Measurements from ENCODE around the gene ERVK3-1.

Gene ERVK3-1

DNA sequence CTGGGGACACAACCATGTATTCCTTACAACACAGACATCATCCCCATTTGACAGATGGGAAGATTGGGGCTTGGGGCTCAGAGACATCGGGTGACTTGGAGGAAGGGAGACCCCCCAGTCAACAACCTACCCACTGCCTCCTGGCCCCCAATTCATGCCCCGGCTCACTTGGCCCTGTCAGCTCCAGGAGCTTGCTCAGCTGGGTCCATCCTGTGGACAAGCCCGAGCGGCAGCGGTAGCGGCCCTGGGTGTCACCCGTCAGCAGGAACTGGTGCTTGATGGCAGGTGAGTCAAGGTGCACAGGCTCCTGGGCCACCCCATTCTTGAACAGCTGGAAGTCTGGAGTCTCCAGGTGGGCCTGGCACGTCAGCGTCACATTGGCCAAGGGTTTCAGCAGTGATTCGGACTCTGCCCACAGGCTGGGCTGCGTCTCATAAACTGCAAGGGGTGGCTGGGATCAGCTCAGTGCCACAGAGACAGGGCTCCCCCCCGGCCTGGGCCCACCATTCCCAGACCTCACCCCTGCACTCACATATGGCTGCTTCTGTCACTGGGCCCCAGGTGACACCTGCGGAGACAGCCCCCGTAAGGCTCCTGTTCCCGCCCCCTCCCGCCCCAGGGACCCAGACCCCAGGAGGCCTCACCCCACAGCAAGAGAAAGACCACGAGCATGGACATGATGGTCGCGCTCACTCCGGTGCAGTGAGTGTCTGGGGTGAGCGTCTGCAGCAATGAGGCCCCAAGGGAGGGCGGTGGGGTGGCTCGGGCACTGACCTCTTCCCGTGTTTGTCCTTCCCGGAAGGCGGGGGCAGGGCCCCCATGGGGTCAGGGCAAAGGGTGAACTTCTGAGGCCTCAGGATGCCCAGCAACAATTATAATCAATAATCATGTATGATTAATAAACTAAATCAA, 47.8 kb downstream of the ERVK3-1 start, which contains the start of gene A1BG:
Gene A1BG, minus strand, starts transcription at position 733 of the 912 bp plus-strand sequence. Its CDS starts 55 bp downstream, at position 678.
- TF ChIP-seq, protein P1, sequence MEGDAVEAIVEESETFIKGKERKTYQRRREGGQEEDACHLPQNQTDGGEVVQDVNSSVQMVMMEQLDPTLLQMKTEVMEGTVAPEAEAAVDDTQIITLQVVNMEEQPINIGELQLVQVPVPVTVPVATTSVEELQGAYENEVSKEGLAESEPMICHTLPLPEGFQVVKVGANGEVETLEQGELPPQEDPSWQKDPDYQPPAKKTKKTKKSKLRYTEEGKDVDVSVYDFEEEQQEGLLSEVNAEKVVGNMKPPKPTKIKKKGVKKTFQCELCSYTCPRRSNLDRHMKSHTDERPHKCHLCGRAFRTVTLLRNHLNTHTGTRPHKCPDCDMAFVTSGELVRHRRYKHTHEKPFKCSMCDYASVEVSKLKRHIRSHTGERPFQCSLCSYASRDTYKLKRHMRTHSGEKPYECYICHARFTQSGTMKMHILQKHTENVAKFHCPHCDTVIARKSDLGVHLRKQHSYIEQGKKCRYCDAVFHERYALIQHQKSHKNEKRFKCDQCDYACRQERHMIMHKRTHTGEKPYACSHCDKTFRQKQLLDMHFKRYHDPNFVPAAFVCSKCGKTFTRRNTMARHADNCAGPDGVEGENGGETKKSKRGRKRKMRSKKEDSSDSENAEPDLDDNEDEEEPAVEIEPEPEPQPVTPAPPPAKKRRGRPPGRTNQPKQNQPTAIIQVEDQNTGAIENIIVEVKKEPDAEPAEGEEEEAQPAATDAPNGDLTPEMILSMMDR (conservative IDR thresholded peaks at IDR 0.05; ENCODE audit: low read depth): no peak
- H3K27ac ChIP-seq: no peak within 1 kb of the TSS
- ChIA-PET CTCF (no interaction called here), POLR2A (ENCODE audit: low non-redundant PET) (interaction anchor here (0.6 kb wide), 1 partner anchor 10 kb away, joined by 4 read pairs; no protein-coding TSS in a partner anchor)
- no peak for DNase-seq (ENCODE audit: low spot score)

- no peak for DNase-seq (ENCODE audit: low spot score)
- ChIA-PET POLR2A (ENCODE audit: low non-redundant PET) (no interaction called here), CTCF (interaction anchor here (0.6 kb wide), 1 partner anchor 345 kb away, joined by 3 read pairs; no protein-coding TSS in a partner anchor)
- H3K27ac ChIP-seq: no peak overlapping the region
- TF ChIP-seq, protein P1 (conservative IDR thresholded peaks at IDR 0.05; ENCODE audit: low read depth): no peak
Measured at GRCh38 chr19:58353717-58354477, 48.7 kb downstream of the ERVK3-1 start.

- no peak for DNase-seq (ENCODE audit: low spot score)
- no peak overlapping the region; the same call in 1 of the 2 replicates for H3K27ac ChIP-seq
- TF ChIP-seq, protein P1 (conservative IDR thresholded peaks at IDR 0.05; ENCODE audit: low read depth): no peak
- ChIA-PET POLR2A (ENCODE audit: low non-redundant PET) (no interaction called here), CTCF (no interaction called here)
Measured at GRCh38 chr19:58354478-58355030, 49.4 kb downstream of the ERVK3-1 start.

DNA sequence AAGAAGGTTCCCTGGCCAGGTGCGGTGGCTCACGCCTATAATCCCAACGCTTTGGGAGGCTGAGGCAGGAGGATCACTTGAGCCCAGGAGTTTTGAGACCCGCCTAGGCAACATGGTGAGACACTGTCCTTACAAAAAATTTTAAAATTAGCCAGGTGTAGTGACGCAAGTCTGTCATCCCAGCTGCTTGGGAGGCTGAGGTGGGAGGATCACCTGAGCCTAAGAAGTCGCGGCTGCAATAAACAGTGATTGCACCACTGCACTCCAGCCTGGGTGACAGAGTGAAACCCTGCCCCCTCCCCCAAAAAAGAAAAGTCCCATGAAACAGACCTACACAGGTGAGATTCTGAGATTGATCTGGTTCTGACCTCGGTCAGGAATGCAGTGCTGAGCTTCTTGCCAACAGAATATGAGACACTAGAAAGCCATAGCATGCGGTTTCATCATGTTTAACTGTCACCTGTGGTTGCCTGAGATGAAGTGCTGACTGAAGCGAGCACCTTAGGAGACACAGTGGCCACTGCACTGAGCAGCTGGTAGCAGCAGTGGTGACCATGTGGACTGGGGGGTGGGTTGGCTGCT, 50.1 kb downstream of the ERVK3-1 start:
- ChIA-PET CTCF (no interaction called here), POLR2A (ENCODE audit: low non-redundant PET) (interaction anchor here (0.6 kb wide), 1 partner anchor 165 kb away, joined by 3 read pairs; no protein-coding TSS in a partner anchor)
- TF ChIP-seq, protein P1 (conservative IDR thresholded peaks at IDR 0.05; ENCODE audit: low read depth): no peak
- H3K27ac ChIP-seq: no peak overlapping the region
- DNase-seq (ENCODE audit: low spot score): no peak

DNA sequence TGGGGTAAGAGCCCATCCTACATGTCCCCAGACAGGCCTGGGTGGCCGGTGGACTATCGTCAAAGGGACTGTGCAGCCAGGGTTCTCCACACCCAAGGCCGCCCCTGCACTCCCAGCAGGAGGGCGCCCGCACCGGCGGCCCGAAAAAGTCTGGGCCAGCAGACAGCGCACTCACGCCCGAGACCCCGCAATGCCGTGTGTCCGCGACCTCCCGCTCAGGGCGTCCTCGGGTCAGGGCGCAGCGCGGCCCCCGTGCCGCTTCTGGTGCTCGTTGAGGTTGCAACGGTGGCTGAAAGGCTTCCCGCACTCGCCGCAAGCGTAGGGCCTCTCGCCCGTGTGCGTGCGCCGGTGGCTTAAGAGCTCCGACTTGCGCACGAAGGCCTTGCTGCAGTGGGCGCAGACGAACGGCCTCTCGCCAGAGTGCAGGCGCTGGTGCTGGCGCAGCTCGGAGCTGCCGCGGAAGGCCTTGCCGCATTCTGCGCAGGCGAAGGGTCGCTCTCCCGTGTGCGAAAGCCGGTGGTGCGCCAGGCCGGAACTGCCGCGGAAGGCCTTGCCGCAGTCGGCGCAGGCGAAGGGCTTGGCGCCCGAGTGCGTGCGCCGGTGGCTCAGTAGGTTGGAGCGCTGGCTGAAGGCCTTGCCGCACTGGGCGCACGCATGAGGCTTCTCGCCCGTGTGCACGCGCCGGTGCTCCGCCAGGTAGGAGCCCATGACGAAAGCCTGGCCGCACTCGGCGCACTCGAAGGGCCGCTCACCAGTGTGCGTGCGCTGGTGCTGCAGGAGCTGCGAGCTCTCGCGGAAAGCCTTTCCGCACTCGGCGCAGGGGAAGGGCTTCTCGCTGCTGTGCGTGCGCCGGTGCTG, 51.0 kb downstream of the ERVK3-1 start:
- no peak overlapping the region for H3K27ac ChIP-seq
- no peak for DNase-seq (ENCODE audit: low spot score)
- ChIA-PET POLR2A (ENCODE audit: low non-redundant PET) (interaction anchor here (0.6 kb wide), 1 partner anchor 164 kb away, joined by 3 read pairs; no protein-coding TSS in a partner anchor), CTCF (no interaction called here)
- TF ChIP-seq, protein P1 (conservative IDR thresholded peaks at IDR 0.05; ENCODE audit: low read depth): no peak
